GM21360 (cell line): ENCODE results near the gene XRRA1.
"Not testable (repeated sequence)": the region's sequence is repeated elsewhere in the genome, so short reads cannot be mapped to it uniquely, and the experiment has no call there.

Source experiments
- ATAC-seq: cut with Tn5 transposase; IDR thresholded peaks from one replicate; pipeline ENCODE4 v1.9.1; 2021; ENCODE audit warnings: mild to moderate bottlenecking, moderate library complexity; ENCODE audit not compliant: unreplicated experiment

XRRA1 gene

GRCh38 chr11:74838188-74838587, 110.7 kb downstream of the XRRA1 start:
- ATAC-seq: no peak

GRCh38 chr11:74837191-74837590, 111.7 kb downstream of the XRRA1 start:
- ATAC-seq: no peak

GRCh38 chr11:74826901-74827300, 122.0 kb downstream of the XRRA1 start:
- no peak for ATAC-seq

- ATAC-seq: not testable (repeated sequence)
These were observed 123.3 kb downstream of the XRRA1 start for GRCh38 chr11:74825596-74825995.

GRCh38 chr11:74824285-74824982, 124.5 kb downstream of the XRRA1 start:
- ATAC-seq: no peak

GRCh38 chr11:74822170-74822569, 126.7 kb downstream of the XRRA1 start:
- no peak for ATAC-seq

- no peak for ATAC-seq
These were observed 128.1 kb downstream of the XRRA1 start for GRCh38 chr11:74820763-74821162.

GRCh38 chr11:74819400-74819799, 129.5 kb downstream of the XRRA1 start:
- ATAC-seq: no peak

- ATAC-seq: no peak
These were observed 130.5 kb downstream of the XRRA1 start for GRCh38 chr11:74818283-74818946.

GRCh38 chr11:74816664-74817063, 132.2 kb downstream of the XRRA1 start:
- no peak for ATAC-seq

GRCh38 chr11:74815966-74816365, 132.9 kb downstream of the XRRA1 start:
- no peak for ATAC-seq

GRCh38 chr11:74809801-74810200, 139.1 kb downstream of the XRRA1 start:
- ATAC-seq: no peak

GRCh38 chr11:74806267-74806666, 142.6 kb downstream of the XRRA1 start:
- ATAC-seq: no peak

GRCh38 chr11:74791333-74792100, 157.4 kb downstream of the XRRA1 start:
- no peak for ATAC-seq
